HepG2 (cell line): ENCODE measurements around the gene DGKG. TPM values are rescaled to one million over a fixed set of nuclear protein-coding genes. Genes with fewer than 3 reads are reported as not detected.

Source experiments
- ATAC-seq: fragments of 200-7000 bp; cut with Tn5 transposase; 3 replicates; pipeline ENCODE4 v1.9.1; 2020; ENCODE audit warnings: mild to moderate bottlenecking, moderate library complexity
- BruUV-seq: library from RNA; stranded (reverse); fragments of 400-500 nt; replicated peaks from 2 replicates; lab custom pipeline; 2021; lab: Mats Ljungman, UMichigan
- CTCF ChIA-PET: fragments of 300-600 bp; formaldehyde crosslinking; extraction: SDS; loops from one replicate; lab custom pipeline; 2021; ENCODE audit warnings: low total read pairs, inconsistent platforms, low intra/inter-chr PET ratio; lab: Yijun Ruan, JAX
- POLR2A ChIA-PET: fragments of 350-600 bp; sonication (Branson Sonifier 250); formaldehyde crosslinking; loops from one replicate; lab custom pipeline; 2020; ENCODE audit warnings: antibody characterized with exemption, inconsistent platforms; lab: Yijun Ruan, JAX
- DNase-seq: peaks from one replicate; pipeline ENCODE4 v3.0.0-alpha.2; 2015; ENCODE audit warnings: low spot score
- FAIRE-seq: peaks from 3 replicates; lab custom pipeline; 2011; peaks lifted over from hg19 to GRCh38; lab: Jason Lieb, UNC
- H2AFZ ChIP-seq: one replicate; pipeline ENCODE4 v1.6.1; 2011; ENCODE audit warnings: low read length, inconsistent platforms
- H3K27ac ChIP-seq: fragments of 300-600 bp; 3 replicates; pipeline ENCODE4 v1.8.0; 2011; ENCODE audit warnings: mixed run types, mild to moderate bottlenecking, mixed read lengths, low read length, inconsistent platforms; ENCODE audit not compliant: insufficient read depth; ENCODE audit errors: extremely low read length
- H3K27me3 ChIP-seq, 2 experiments: fragments of 200-600 bp in 1 of 2; 2 replicates in 1 of 2; 3 replicates in 1 of 2; pipeline versions ENCODE4 v1.6.0 to v1.8.0; 2011; ENCODE audit warnings: low read length in 2 of 2, mild to moderate bottlenecking in 2 of 2, moderate library complexity in 2 of 2, inconsistent platforms in 1 of 2; ENCODE audit not compliant: insufficient read depth in 2 of 2, control insufficient read depth in 1 of 2
- H3K36me3 ChIP-seq, 2 experiments: fragments of 200-600 bp in 1 of 2; replicated peaks in 1 of 2; 2 replicates in 1 of 2; 3 replicates in 1 of 2; pipeline versions ENCODE4 v1.5.1 to v1.8.0; 2011; ENCODE audit warnings: low read length in 2 of 2, inconsistent platforms in 1 of 2; ENCODE audit not compliant: insufficient read depth in 2 of 2, control insufficient read depth in 1 of 2
- H3K4me1 ChIP-seq: 2 replicates; pipeline ENCODE4 v1.5.1; 2012; ENCODE audit warnings: low read length, inconsistent platforms; ENCODE audit not compliant: insufficient read depth
- H3K4me2 ChIP-seq: 2 replicates; pipeline ENCODE4 v1.6.0; 2011; ENCODE audit warnings: low read depth, low read length, inconsistent platforms
- H3K4me3 ChIP-seq, 3 experiments: fragments of 200-600 bp in 1 of 3; sonication (generic), shearing (Covaris generic) in 1 of 3; replicated peaks in 1 of 3; 2 replicates each; pipeline ENCODE4 v1.5.1; 2011 to 2016; ENCODE audit warnings: low read length in 3 of 3, inconsistent platforms in 2 of 3, low read depth in 2 of 3, mild to moderate bottlenecking in 2 of 3, control low read depth in 1 of 3, mixed read lengths in 1 of 3; ENCODE audit not compliant: insufficient read depth in 1 of 3
- H3K79me2 ChIP-seq: one replicate; pipeline ENCODE4 v1.6.1; 2011; ENCODE audit warnings: low read length, inconsistent platforms; ENCODE audit not compliant: insufficient read depth
- H3K9ac ChIP-seq: 2 replicates; pipeline ENCODE4 v1.6.0; 2011; ENCODE audit warnings: mild to moderate bottlenecking, low read depth, low read length, inconsistent platforms; ENCODE audit not compliant: insufficient read depth
- H3K9me3 ChIP-seq: 2 replicates; pipeline ENCODE4 v1.5.1; 2012; ENCODE audit warnings: mild to moderate bottlenecking, low read length
- H4K20me1 ChIP-seq: 2 replicates; pipeline ENCODE4 v1.6.0; 2011; ENCODE audit warnings: inconsistent platforms, mild to moderate bottlenecking, low read length, moderate library complexity; ENCODE audit not compliant: insufficient read depth
- GFI1 ChIP-seq: sonication (generic); formaldehyde crosslinking; IDR thresholded peaks from 2 replicates; pipeline ENCODE4 v1.5.0; 2020; ENCODE audit warnings: missing genetic modification reagents, mild to moderate bottlenecking, borderline replicate concordance
- HOXD1 ChIP-seq: sonication (generic); formaldehyde crosslinking; IDR thresholded peaks from 2 replicates; pipeline ENCODE4 v1.5.0; 2020; ENCODE audit warnings: missing genetic modification reagents
- KDM2A ChIP-seq: sonication (generic); formaldehyde crosslinking; IDR thresholded peaks from 2 replicates; pipeline ENCODE4 v1.4.0; 2020; ENCODE audit warnings: low read depth, missing genetic modification reagents, borderline replicate concordance
- NKX3-1 ChIP-seq: sonication (generic); formaldehyde crosslinking; IDR thresholded peaks from 2 replicates; pipeline ENCODE4 v1.5.0; 2020; ENCODE audit warnings: missing genetic modification reagents
- NR2F1 ChIP-seq, 2 experiments: fragments of 450-650 bp in 1 of 2; formaldehyde crosslinking in 1 of 2; IDR thresholded peaks; 2 replicates each; pipeline versions ENCODE4 v1.5.0 to v1.6.1; 2016 to 2020; ENCODE audit warnings: mild to moderate bottlenecking in 1 of 2, missing compliant biosample characterization in 1 of 2, missing genetic modification reagents in 1 of 2, moderate library complexity in 1 of 2
- NR2F6 ChIP-seq, 2 experiments: IDR thresholded peaks; 2 replicates each; pipeline ENCODE4 v1.6.1; 2016; ENCODE audit warnings: antibody characterized with exemption in 1 of 2, mild to moderate bottlenecking in 1 of 2
- SNRNP70 ChIP-seq: fragments of 200-400 bp; formaldehyde crosslinking; IDR thresholded peaks from 2 replicates; pipeline ENCODE4 v1.6.1; 2017; ENCODE audit warnings: mild to moderate bottlenecking, low read depth, low read length, moderate library complexity
- ZNF225 ChIP-seq: sonication (generic); formaldehyde crosslinking; IDR thresholded peaks from 2 replicates; pipeline ENCODE4 v1.4.0; 2020; ENCODE audit warnings: mild to moderate bottlenecking, missing genetic modification reagents
- WGBS: methylation state at CpG from one replicate; pipeline ENCODE4 v1.1.6; 2017; ENCODE audit warnings: low lambda C conversion rate; 5-methylcytosine and 5-hydroxymethylcytosine counted together
- in situ Hi-C: cut with HindIII; loops from 2 replicates; pipeline ENCODE4 v1.10.0; 2017; ENCODE audit warnings: low pct_unique_long_range_greater_than_20kb; ENCODE audit not compliant: extremely low pct_ligation_motif_present
- intact Hi-C: fragments of 100-400 bp; cut with micrococcal nuclease; formaldehyde crosslinking; loops from one replicate; pipeline ENCODE4 v1.10.0; 2022; ENCODE audit not compliant: unreplicated experiment
- polyA plus RNA-seq, 8 experiments: library from polyadenylated mRNA; depleted of rRNA in 3 of 8; stranded (reverse) in 7 of 8; unstranded in 1 of 8; fragments of >200 nt; fragmentation: Illumina TruSeq in 4 of 8; extraction: Trizol in 4 of 8; gene quantifications; 2 replicates each; pipeline versions ENCODE4 v1.2.1 to v1.2.3, GENCODE V29; 2011 to 2016; ENCODE audit warnings: low read depth in 4 of 8, missing spikeins in 1 of 8, mixed read lengths in 1 of 8; ENCODE audit not compliant: insufficient read depth in 1 of 8
- total RNA-seq, 5 experiments: library from RNA; depleted of rRNA; stranded (reverse); fragments of >200 nt; fragmentation: Illumina TruSeq; extraction: Trizol; gene quantifications; 2 replicates each; pipeline ENCODE4 v1.2.3, GENCODE V29; 2016; ENCODE audit warnings: low read depth in 1 of 5
- TF ChIP-seq, protein P1 (sequence below): sonication (generic); formaldehyde crosslinking; IDR thresholded peaks from 2 replicates; pipeline ENCODE4 v1.5.0; 2020; ENCODE audit warnings: mild to moderate bottlenecking, missing genetic modification reagents, borderline replicate concordance

The DGKG gene
- total and polyA plus RNA-seq, 2 of the 13 experiments (the other 11 are each of a cell fraction or from before 2014, with no cell fraction given): 3.8 to 6.2 TPM

DNA sequence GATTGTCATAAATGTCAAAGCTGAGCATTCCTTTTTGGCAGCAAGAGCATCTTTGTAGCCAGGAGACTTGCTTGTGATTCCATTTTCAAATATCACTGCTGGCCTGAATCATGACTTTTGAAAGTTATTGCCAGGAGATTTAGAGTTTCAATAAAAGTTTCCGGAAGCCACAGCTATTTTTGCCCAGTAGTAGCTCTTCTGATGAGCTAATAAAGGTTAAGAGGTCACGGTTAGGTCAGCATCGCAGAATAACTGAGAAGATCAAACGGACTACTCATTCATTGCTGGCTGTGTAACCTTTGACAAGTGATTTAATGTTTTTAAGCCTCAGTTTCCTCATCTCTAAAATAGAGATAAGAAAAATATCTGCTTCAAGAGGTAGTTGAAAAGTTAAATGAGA is 148.1 kb downstream of the DGKG start:
- Histone ChIP-seq H2AFZ (no peak overlapping the region), H3K4me3 (no peak overlapping the region), H3K36me3 (no peaks in the 10 kb centered on the region), H3K27me3 (no peaks in the 10 kb centered on the region), H3K27ac (no peak overlapping the region), H3K9ac (no peak overlapping the region), H3K9me3 (no peaks in the 10 kb centered on the region), H3K79me2 (no peaks in the 10 kb centered on the region), H3K4me2 (no peak overlapping the region), H4K20me1 (no peaks in the 10 kb centered on the region), H3K4me1 (peaks cover 43% of the 10 kb centered on the region)
- ATAC-seq (no peak), FAIRE-seq (no peak), DNase-seq (no peak)
- in situ Hi-C loops (no loop called here), intact Hi-C loops (no loop called here)
- POLR2A ChIA-PET: no interaction called here
- CTCF ChIA-PET: no interaction called here
- 88% methylated on average over 4 of the region's 4 CpGs for WGBS
- TF ChIP-seq KDM2A (CRISPR knock-in tag): no peak
- TF ChIP-seq ZNF225 (CRISPR knock-in tag): no peak
- TF ChIP-seq NR2F1 (CRISPR knock-in tag; IDR thresholded peaks at IDR 0.05): 0 out of 4 replicates have a peak, but pooled peaks of 1 of the 2 experiments have one; percentile 29
- TF ChIP-seq SNRNP70: no peak
- no peak for TF ChIP-seq NKX3-1
- TF ChIP-seq NR2F6 (IDR thresholded peaks at IDR 0.05): peak; percentile 13; the same call in 1 of the 2 replicates
- no peak for TF ChIP-seq NR2F6 (CRISPR knock-in tag; IDR thresholded peaks at IDR 0.05)
- TF ChIP-seq, protein P1, sequence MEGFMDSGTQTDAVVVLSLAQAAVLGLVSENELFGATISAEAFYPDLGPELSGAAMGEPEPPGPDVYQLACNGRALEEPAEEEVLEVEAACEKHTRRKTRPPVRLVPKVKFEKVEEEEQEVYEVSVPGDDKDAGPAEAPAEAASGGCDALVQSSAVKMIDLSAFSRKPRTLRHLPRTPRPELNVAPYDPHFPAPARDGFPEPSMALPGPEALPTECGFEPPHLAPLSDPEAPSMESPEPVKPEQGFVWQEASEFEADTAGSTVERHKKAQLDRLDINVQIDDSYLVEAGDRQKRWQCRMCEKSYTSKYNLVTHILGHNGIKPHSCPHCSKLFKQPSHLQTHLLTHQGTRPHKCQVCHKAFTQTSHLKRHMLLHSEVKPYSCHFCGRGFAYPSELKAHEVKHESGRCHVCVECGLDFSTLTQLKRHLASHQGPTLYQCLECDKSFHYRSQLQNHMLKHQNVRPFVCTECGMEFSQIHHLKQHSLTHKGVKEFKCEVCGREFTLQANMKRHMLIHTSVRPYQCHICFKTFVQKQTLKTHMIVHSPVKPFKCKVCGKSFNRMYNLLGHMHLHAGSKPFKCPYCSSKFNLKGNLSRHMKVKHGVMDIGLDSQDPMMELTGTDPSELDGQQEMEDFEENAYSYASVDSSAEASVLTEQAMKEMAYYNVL (CRISPR knock-in tag): no peak
- TF ChIP-seq GFI1: no peak
- no peak for TF ChIP-seq HOXD1
- no TSS peak for BruUV-seq
